Stimulated activated CD8-positive, alpha-beta memory T cell treated with anti-CD3 and anti-CD28 coated beads, Interleukin-15, amount 100 ng/mL, for 1 hour (primary cell): ENCODE data around the gene ZDHHC12.

Source experiments
- DNase-seq: peaks from one replicate; pipeline ENCODE4 v3.0.0-alpha.2; 2020; ENCODE audit warnings: low read depth

The ZDHHC12 gene

GRCh38 chr9:128685636-128686489 lies 38.1 kb downstream of the ZDHHC12 start:
- no peak for DNase-seq

GRCh38 chr9:128684325-128685199 lies 39.4 kb downstream of the ZDHHC12 start:
- peak; percentile 44 for DNase-seq

GRCh38 chr9:128684065-128684324 lies 39.9 kb downstream of the ZDHHC12 start:
- DNase-seq: no peak

- no peak for DNase-seq
These were observed 40.4 kb downstream of the ZDHHC12 start for GRCh38 chr9:128683340-128684064.

GRCh38 chr9:128677794-128678193 lies 46.1 kb downstream of the ZDHHC12 start:
- DNase-seq: no peak

GRCh38 chr9:128675382-128675781 lies 48.5 kb downstream of the ZDHHC12 start:
- DNase-seq: no peak
